ENCODE results near the gene GPR4. TPM values are rescaled to one million over a fixed set of nuclear protein-coding genes. Genes with fewer than 3 reads are reported as not detected.

The GPR4 gene
- total and polyA plus RNA-seq, 2 of the 8 experiments (the other 6 are each of a cell fraction or from before 2014, with no cell fraction given), result 0.19 to 0.39 TPM

- Histone ChIP-seq H4K8ac (ENCODE audit: extremely low read depth, insufficient read depth, low read length) (no peak overlapping the region), H2AK5ac (ENCODE audit: low read depth, low read length) (no peak overlapping the region), H3K27ac (ENCODE audit: low read depth, low read length) (no peak overlapping the region; the same call in 1 of the 2 replicates), H3K79me1 (ENCODE audit: low read depth, low read length) (no peaks in the 10 kb centered on the region), H3K4me3 (ENCODE audit: extremely low read depth in 1 of 4, insufficient read depth in 2 of 4, low read depth in 3 of 4, low read length in 4 of 4) (no peak overlapping the region), H2BK120ac (replicated peaks; ENCODE audit: low read depth, low read length) (no peak overlapping the region), H3K9me3 (ENCODE audit: insufficient read depth in 2 of 2, low read depth in 1 of 2, low read length in 1 of 2) (no peaks in the 10 kb centered on the region), H2BK12ac (ENCODE audit: low read depth, low read length) (no peak overlapping the region; the same call in 1 of the 2 replicates), H3K14ac (ENCODE audit: insufficient read length) (no peak overlapping the region), H4K20me1 (replicated peaks in 1 of 2; ENCODE audit: control insufficient read depth in 1 of 2, insufficient read depth in 2 of 2, low read length in 2 of 2) (no peaks in the 10 kb centered on the region), H3K23ac (ENCODE audit: insufficient read length) (no peak overlapping the region), H2AFZ (ENCODE audit: low read length) (no peak overlapping the region), H2BK5ac (ENCODE audit: low read depth, low read length) (no peak overlapping the region; the same call in 1 of the 2 replicates), H3K36me3 (ENCODE audit: control insufficient read depth in 2 of 4, insufficient read depth in 4 of 4, low read length in 3 of 4) (0 out of 8 replicates have a peak, but pooled peaks cover 0 to 4% (median 0%) of the 10 kb centered on the region in 4 experiments), H3K4ac (replicated peaks; ENCODE audit: insufficient read length, low read depth, low read length) (no peak overlapping the region), H4K5ac (ENCODE audit: insufficient read length, low read depth, low read length) (peak overlapping the region; percentile 21), H3K4me2 (ENCODE audit: insufficient read depth in 1 of 2, low read depth in 2 of 2, low read length in 2 of 2) (no peak overlapping the region), H3K9ac (replicated peaks in 1 of 4; ENCODE audit: extremely low read depth in 1 of 4, low read depth in 3 of 4, low read length in 3 of 4) (no peak overlapping the region), H3K79me2 (ENCODE audit: control insufficient read depth in 1 of 2, insufficient read depth in 2 of 2, low read length in 2 of 2) (no peaks in the 10 kb centered on the region), H3K4me1 (replicated peaks in 1 of 4; ENCODE audit: control insufficient read depth in 3 of 4, insufficient read depth in 4 of 4, low read length in 3 of 4) (peaks cover 0 to 8% (median 7%) of the 10 kb centered on the region in 4 experiments; a peak in 5 of 7 replicates), H3K23me2 (ENCODE audit: low read depth, low read length) (peaks cover 4% of the 10 kb centered on the region; the same call in 1 of the 2 replicates), H3K27me3 (replicated peaks in 1 of 4; ENCODE audit: control insufficient read depth in 3 of 4, extremely low read depth in 1 of 4, insufficient read depth in 3 of 4, low read length in 3 of 4) (no peaks in the 10 kb centered on the region), H3K18ac (ENCODE audit: extremely low read depth, low read length) (no peak overlapping the region), H3K56ac (replicated peaks; ENCODE audit: insufficient read length, low read depth, low read length) (no peak overlapping the region), H2BK15ac (ENCODE audit: low read length) (no peak overlapping the region), H4K91ac (replicated peaks; ENCODE audit: insufficient read length, low read length) (no peak overlapping the region), H2BK20ac (ENCODE audit: low read length) (no peak overlapping the region)
- DNase-seq (ENCODE audit: low read depth in 1 of 2, low spot score in 2 of 2) (no peak), FAIRE-seq (no peak)
- WGBS, 2 experiments (ENCODE audit: extremely low coverage in 1 of 2, insufficient coverage in 1 of 2, insufficient read length in 1 of 2, insufficient replicate concordance in 2 of 2, low coverage in 1 of 2, low lambda C conversion rate in 2 of 2, missing lambda C conversion rate in 1 of 2), result 75% methylated on average over 2 of the region's 2 CpGs; no CpG with 5 or more reads in 1 of the 2 experiments
- CTCF ChIA-PET (ENCODE audit: partially characterized antibody), result interaction anchor here (0.9 to 5.2 kb wide), 10 partner anchors 9 to 195 kb away, joined by 3 to 36 read pairs (median 4); partner anchors contain the start of gene EML2
- TF ChIP-seq ATF2 (IDR thresholded peaks at IDR 0.05; ENCODE audit: low read length) (no peak), JUND (IDR thresholded peaks at IDR 0.05; ENCODE audit: low read length) (peak; percentile 63; the same call in 1 of the 2 replicates)
- POLR2A ChIA-PET (ENCODE audit: partially characterized antibody), result interaction anchor here (0.7 to 10.3 kb wide), 4 partner anchors 10 to 102 kb away, joined by 3 to 119 read pairs (median 4); no protein-coding TSS in a partner anchor
These were observed 28.5 kb upstream of the GPR4 start for GRCh38 chr19:45630463-45630862.
